ENCODE results near the gene GULP1.

GRCh38 chr2:188406414-188406813, 114.7 kb downstream of the GULP1 start:
- TF ChIP-seq CTCF (IDR thresholded peaks at IDR 0.05): no peak
- TF ChIP-seq POLR2A (IDR thresholded peaks at IDR 0.05): no peak

All from adrenal gland (tissue), 5 donors.